AG04449 (cell line): ENCODE measurements around the gene EHMT2.
"Not testable (repeated sequence)": the region's sequence is repeated elsewhere in the genome, so short reads cannot be mapped to it uniquely, and the experiment has no call there.

Source experiments
- CTCF ChIA-PET: fragments of 350-600 bp; formaldehyde crosslinking; extraction: SDS; loops from one replicate; lab custom pipeline; 2021; ENCODE audit warnings: antibody characterized with exemption; lab: Yijun Ruan, JAX
- POLR2A ChIA-PET: fragments of 400-600, 350-600 bp; formaldehyde crosslinking; extraction: SDS; loops from one replicate; lab custom pipeline; 2020; ENCODE audit warnings: antibody characterized with exemption, inconsistent platforms; lab: Yijun Ruan, JAX
- DNase-seq: peaks from one replicate; pipeline ENCODE4 v3.0.0-alpha.2; 2010; ENCODE audit warnings: low read depth, low spot score
- H3K4me3 ChIP-seq: 2 replicates; pipeline ENCODE4 v1.5.1; 2011; ENCODE audit warnings: low read depth, mild to moderate bottlenecking, control low read depth, low read length
- CTCF ChIP-seq: IDR thresholded peaks from one replicate; pipeline ENCODE4 v1.5.1; 2011; ENCODE audit warnings: mild to moderate bottlenecking, moderate library complexity, low read length, control low read depth, inconsistent platforms; ENCODE audit not compliant: insufficient read depth; ENCODE audit errors: missing control alignments

EHMT2 gene

GRCh38 chr6:31943742-31944141, 46.2 kb upstream of the EHMT2 start:
- TF ChIP-seq CTCF: no peak
- POLR2A ChIA-PET: no interaction called here
- CTCF ChIA-PET: interaction anchor here (0.7 to 1.6 kb wide), 2 partner anchors 9 to 14 kb away, joined by 3 to 8 read pairs; no protein-coding TSS in a partner anchor
- DNase-seq: no peak
- no peak overlapping the region for H3K4me3 ChIP-seq

GRCh38 chr6:31940256-31940664, 42.8 kb upstream of the EHMT2 start:
- ChIA-PET CTCF (interaction anchor here (1.4 to 6.1 kb wide), 3 partner anchors 11 to 20 kb away, joined by 3 to 94 read pairs (median 7); no protein-coding TSS in a partner anchor), POLR2A (no interaction called here)
- H3K4me3 ChIP-seq: no peak overlapping the region
- no peak for TF ChIP-seq CTCF
- DNase-seq: no peak

GRCh38 chr6:31935823-31936222, 38.3 kb upstream of the EHMT2 start:
- ChIA-PET POLR2A (no interaction called here), CTCF (interaction anchor here (0.7 to 1.3 kb wide), 4 partner anchors 10 to 17 kb away, joined by 3 to 4 read pairs (median 4); partner anchors contain the start of gene CFB)
- no peak for TF ChIP-seq CTCF

GRCh38 chr6:31935021-31935420, 37.5 kb upstream of the EHMT2 start:
- ChIA-PET CTCF (interaction anchor here (0.7 to 1.3 kb wide), 4 partner anchors 11 to 18 kb away, joined by 3 to 4 read pairs (median 4); partner anchors contain the start of gene CFB), POLR2A (no interaction called here)
- no peak for DNase-seq
- no peak for TF ChIP-seq CTCF
- H3K4me3 ChIP-seq: no peak overlapping the region

More at GRCh38 chr6:31935823-31936222, 38.3 kb upstream of the EHMT2 start:
- H3K4me3 ChIP-seq: no peak overlapping the region
- no peak for DNase-seq

GRCh38 chr6:31933537-31933936, 36.0 kb upstream of the EHMT2 start:
- ChIA-PET POLR2A (no interaction called here), CTCF (no interaction called here)
- DNase-seq: no peak
- TF ChIP-seq CTCF: no peak
- no peak overlapping the region for H3K4me3 ChIP-seq

- POLR2A ChIA-PET, H3K4me3 ChIP-seq, DNase-seq, CTCF ChIA-PET: not testable (repeated sequence)
These were observed 34.6 kb upstream of the EHMT2 start for GRCh38 chr6:31932137-31932536.

- CTCF ChIA-PET: interaction anchor here (1.0 to 1.7 kb wide), 3 partner anchors 11 to 22 kb away, joined by 3 to 5 read pairs (median 4); no protein-coding TSS in a partner anchor
- DNase-seq: no peak
- H3K4me3 ChIP-seq: no peak overlapping the region
- TF ChIP-seq CTCF: no peak
- POLR2A ChIA-PET: no interaction called here
These were observed 33.5 kb upstream of the EHMT2 start for GRCh38 chr6:31930962-31931361.
